Tibial nerve (tissue), 4 donors: Measurements from ENCODE around the gene SLC6A6.

Experiments
- EP300 ChIP-seq, 2 donors: sonication (generic); formaldehyde crosslinking; IDR thresholded peaks; one replicate each; pipeline ENCODE4 v1.6.1; 2017; ENCODE audit warnings: antibody characterized with exemption in 2 of 2, mild to moderate bottlenecking in 1 of 2
- POLR2A ChIP-seq, 2 donors: fragments of 450-650 bp; IDR thresholded peaks; one replicate each; pipeline ENCODE4 v1.6.1; 2017; ENCODE audit warnings: antibody characterized with exemption in 2 of 2, mild to moderate bottlenecking in 2 of 2, moderate library complexity in 2 of 2
- TF ChIP-seq, protein P1 (sequence below), 5 experiments: fragments of 200-600 bp in 3 of 5; fragments of 450-650 bp in 2 of 5; sonication (generic) in 3 of 5; IDR thresholded peaks; one replicate each; pipeline ENCODE4 v1.5.1; 2016 to 2019; ENCODE audit warnings: antibody characterized with exemption in 5 of 5, mild to moderate bottlenecking in 3 of 5, moderate library complexity in 2 of 5

DNA sequence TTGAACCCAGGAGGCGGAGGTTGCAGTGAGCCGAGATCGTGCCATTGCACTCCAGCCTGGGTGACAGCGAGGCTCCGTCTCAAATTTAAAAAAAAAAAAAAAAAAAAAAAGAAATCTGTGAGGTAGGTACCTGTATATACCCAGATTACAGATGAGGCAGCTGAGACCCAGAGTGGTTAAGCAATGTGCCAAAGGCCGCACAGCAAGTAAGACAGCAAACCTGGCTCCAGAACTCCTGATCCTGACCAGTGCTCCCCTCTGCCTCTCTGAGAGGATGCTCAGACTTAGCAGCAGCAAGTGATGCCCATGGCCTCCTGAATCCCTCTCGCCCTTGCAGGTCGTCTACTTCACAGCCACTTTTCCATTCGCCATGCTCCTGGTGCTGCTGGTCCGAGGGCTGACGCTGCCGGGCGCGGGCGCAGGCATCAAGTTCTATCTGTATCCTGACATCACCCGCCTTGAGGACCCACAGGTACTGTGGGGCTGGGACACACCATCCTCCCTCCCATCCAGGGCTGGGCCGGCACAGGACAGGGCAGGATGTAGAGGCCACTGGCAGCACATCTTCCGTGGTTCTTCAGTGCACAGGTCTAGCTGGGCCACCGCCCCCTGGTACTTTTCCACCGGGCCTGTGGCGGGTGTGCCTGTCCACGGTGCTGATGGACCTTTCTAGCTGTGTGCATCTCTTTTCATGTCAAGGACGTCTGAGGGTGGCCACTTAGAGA is 63.9 kb downstream of the SLC6A6 start:
- TF ChIP-seq, protein P1, sequence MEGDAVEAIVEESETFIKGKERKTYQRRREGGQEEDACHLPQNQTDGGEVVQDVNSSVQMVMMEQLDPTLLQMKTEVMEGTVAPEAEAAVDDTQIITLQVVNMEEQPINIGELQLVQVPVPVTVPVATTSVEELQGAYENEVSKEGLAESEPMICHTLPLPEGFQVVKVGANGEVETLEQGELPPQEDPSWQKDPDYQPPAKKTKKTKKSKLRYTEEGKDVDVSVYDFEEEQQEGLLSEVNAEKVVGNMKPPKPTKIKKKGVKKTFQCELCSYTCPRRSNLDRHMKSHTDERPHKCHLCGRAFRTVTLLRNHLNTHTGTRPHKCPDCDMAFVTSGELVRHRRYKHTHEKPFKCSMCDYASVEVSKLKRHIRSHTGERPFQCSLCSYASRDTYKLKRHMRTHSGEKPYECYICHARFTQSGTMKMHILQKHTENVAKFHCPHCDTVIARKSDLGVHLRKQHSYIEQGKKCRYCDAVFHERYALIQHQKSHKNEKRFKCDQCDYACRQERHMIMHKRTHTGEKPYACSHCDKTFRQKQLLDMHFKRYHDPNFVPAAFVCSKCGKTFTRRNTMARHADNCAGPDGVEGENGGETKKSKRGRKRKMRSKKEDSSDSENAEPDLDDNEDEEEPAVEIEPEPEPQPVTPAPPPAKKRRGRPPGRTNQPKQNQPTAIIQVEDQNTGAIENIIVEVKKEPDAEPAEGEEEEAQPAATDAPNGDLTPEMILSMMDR (IDR thresholded peaks at IDR 0.05), result no peak
- no peak for TF ChIP-seq EP300 (IDR thresholded peaks at IDR 0.05)
- TF ChIP-seq POLR2A (IDR thresholded peaks at IDR 0.05), result no peak
